Frontal cortex (tissue), 4 donors: ENCODE measurements around the gene CDH23. TPM values are rescaled to one million over a fixed set of nuclear protein-coding genes. Genes with fewer than 3 reads are reported as not detected.

Experiments
- DNase-seq, 2 donors: peaks; one replicate each; pipeline ENCODE4 v3.0.0; 2012; ENCODE audit warnings: low spot score in 2 of 2
- FAIRE-seq: peaks from 2 replicates; lab custom pipeline; 2012; peaks lifted over from hg19 to GRCh38; lab: Jason Lieb, UNC
- total RNA-seq: library from RNA; depleted of rRNA; stranded (reverse); fragments of >200 nt; gene quantifications from one replicate; pipeline ENCODE4 v1.2.3, GENCODE V29; 2014
- donor health status: control.
- donor health status: control.
- donor health status: control.

The CDH23 gene
- total RNA-seq, 1 donor from 2014 or later = 3.3 TPM

- FAIRE-seq (no peak), DNase-seq (no peak)
Measured at GRCh38 chr10:71656220-71656619, 259.5 kb downstream of the CDH23 start.

DNA sequence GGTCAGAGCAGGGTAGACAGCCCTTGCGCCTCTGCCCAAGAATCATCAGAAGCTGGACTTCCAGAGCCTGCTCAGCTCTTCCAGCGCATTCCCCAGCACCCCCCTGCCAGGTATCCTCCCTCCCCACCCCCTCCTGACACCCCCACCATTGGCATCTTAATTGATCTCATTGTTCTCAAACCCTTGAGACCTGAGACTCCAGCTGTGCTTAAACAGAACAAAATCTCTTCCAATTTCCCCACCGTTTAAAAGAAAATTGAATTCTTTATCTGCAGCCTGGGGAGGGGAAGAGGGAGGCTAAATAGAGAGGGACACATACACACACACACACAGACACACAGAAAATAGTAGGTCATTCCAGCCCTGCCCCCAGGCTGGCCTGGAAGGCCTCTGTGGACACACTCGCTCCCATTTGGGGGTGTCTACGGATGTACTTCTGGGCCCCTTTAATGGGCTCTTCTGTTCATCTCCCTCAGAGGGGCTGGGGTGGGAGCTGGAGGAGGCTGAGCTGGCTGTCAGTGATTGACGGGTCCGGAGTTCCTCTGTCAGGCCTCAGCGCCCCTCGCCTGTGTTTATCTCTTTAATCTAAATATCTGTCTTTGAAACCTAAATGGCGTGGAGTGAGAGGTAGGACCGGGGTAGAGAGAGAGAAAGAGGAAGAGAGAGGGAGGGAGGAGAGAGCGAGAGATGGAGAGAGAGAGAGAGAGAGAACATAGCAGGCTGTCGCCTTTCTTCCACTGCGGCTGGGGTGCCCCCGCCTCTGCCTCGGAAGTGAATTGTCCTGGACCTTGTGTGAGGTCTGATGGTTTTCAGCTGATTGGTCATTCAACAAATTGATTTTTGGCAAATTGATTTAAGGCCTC is 261.1 kb downstream of the CDH23 start:
- DNase-seq (no peak), FAIRE-seq (no peak)

GRCh38 chr10:71658467-71658745 is 261.7 kb downstream of the CDH23 start:
- FAIRE-seq (no peak), DNase-seq (no peak)

DNA sequence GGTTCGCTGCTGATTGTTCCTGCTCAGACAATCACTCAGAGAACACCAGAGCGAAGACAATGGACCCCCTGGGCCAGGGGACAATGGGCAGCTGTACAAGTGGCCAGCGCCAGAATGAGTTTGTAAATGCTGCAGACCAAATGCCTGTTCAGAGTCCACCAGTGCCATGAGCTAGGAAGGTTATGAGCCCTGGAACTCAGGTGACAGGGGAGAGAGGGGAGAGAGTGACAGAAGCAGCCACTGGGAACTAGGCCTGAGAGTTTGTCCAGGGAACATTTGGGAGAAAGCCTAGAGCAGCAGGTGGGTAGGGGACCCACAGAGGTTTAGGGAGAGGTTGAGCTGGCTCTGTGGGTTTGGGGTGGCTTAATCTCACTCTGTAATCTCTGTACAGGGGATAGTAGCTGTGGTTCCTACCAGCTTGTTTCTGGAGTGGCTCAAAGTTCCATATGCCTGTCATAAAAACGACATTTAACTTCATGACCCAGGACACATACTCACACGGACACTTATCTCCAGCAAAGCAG is 262.5 kb downstream of the CDH23 start:
- FAIRE-seq = no peak
- no peak for DNase-seq

GRCh38 chr10:71659737-71660136 is 263.0 kb downstream of the CDH23 start:
- FAIRE-seq (no peak), DNase-seq (no peak)

DNA sequence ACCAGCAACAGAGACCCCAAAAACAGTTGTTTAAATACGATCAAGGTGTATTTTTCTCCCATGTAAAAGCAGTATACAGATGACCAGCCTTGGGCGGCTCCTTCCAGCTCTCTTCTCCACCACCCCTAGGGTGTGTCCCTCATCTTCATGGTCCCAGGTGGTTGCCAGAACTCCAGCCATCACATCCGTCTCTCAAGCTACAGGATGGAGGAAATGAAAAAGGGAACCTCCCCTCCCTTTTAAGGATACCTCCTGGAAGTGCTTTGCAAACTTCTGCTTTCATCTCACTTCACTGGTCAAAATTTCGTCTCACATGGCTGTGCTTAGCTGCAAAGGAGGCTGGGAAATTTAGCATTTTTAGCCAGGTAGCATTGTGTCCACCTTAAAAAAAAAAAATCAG is 263.6 kb downstream of the CDH23 start:
- DNase-seq (no peak), FAIRE-seq (no peak)

GRCh38 chr10:71661060-71661622 is 264.4 kb downstream of the CDH23 start:
- no peak for DNase-seq
- no peak for FAIRE-seq

DNA sequence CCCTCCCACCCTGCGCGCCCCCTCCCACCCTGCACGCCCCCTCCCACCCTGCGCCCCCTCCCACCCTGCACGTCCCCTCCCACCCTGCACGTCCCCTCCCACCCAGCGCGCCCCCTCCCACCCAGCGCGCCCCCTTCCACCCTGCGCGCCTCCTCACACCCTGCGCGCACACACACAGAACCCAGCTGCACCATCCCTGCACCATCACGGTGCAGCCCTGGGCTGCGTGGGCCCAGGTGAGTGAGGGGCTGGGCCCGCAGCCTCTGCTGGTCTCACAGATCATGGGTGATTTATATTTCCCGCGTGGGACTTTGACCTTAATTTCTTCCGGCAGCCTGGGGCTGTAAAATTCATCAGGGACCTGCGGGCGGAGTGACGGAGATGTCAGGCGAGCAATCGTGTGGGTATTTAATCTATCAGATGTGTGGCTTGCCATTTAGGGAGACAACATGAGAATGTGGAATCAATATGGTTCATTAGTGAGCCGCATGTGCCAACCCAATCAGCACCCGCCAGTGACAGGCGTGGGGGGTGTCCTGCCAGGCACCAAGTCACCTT is 265.1 kb downstream of the CDH23 start:
- DNase-seq (no peak), FAIRE-seq (no peak)

DNA sequence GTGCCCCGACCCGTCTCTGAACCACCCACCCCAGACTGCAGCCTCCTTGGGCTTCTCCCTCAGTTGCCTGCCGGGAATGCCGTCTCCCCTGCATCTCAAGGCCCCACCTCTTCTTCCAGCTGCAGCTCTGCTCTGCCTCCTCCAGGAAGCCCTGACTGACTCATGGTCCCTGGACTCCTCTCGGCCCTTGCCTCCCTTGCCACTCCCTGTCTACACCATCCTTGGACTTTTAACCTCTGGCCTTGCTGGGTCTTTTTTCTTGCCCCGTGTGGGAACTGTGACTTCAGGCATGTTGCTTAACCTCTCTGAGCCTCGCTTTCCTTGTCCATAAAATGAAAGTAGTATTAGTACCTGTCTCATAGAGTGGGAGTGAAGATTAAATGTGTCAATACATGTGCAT is 266.6 kb downstream of the CDH23 start:
- DNase-seq (no peak), FAIRE-seq (no peak)

DNA sequence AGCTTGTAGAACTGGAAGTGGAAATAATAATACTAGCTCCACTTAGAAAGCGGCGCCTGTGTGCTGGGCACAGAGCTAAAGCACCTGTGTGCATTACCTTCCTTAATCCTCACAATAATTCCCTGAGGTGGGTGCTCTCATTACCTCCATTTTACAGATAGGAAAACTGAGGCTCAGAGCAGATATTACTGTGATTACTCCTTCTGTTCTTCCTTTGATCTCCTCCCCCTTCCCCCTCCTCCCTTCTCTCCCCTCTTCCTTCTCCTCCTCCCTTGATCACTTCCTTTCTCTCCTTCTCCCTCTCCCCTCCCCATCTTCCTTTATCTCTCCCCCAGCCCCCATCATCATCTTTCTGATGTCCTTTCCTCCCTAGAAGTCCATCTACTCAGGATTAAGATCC is 267.9 kb downstream of the CDH23 start:
- FAIRE-seq (no peak), DNase-seq (no peak)

DNA sequence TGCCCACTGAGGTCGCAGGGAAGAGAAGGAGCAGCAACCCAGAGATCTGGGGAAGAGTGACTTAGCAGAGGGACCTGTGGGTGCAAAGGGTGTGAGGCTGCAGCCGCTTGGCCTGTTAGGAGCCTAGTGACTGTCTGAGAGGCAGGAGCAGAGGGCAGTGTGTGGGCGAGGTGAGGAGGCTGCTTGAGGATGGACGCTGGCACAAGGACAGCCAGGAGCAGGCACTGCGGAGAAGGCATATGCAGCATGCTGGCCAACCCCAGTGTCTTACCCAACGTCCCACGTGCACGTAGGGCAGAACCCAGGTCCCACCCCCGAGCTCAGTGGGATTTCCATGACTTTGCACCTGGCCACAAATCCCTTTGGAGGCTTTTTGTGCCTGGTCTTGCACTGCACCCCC is 268.7 kb downstream of the CDH23 start:
- DNase-seq = no peak
- FAIRE-seq = no peak

- no peak for FAIRE-seq
- no peak for DNase-seq
Measured at GRCh38 chr10:71666639-71667386, 270.1 kb downstream of the CDH23 start.

- no peak for DNase-seq
- FAIRE-seq = no peak
Measured at GRCh38 chr10:71667387-71667752, 270.6 kb downstream of the CDH23 start.

- FAIRE-seq (no peak), DNase-seq (no peak)
Measured at GRCh38 chr10:71671994-71672946, 275.6 kb downstream of the CDH23 start.

- DNase-seq = no peak
- no peak for FAIRE-seq
Measured at GRCh38 chr10:71675295-71675970, 278.7 kb downstream of the CDH23 start.

GRCh38 chr10:71677261-71677660 is 280.5 kb downstream of the CDH23 start:
- DNase-seq (no peak), FAIRE-seq (no peak)

DNA sequence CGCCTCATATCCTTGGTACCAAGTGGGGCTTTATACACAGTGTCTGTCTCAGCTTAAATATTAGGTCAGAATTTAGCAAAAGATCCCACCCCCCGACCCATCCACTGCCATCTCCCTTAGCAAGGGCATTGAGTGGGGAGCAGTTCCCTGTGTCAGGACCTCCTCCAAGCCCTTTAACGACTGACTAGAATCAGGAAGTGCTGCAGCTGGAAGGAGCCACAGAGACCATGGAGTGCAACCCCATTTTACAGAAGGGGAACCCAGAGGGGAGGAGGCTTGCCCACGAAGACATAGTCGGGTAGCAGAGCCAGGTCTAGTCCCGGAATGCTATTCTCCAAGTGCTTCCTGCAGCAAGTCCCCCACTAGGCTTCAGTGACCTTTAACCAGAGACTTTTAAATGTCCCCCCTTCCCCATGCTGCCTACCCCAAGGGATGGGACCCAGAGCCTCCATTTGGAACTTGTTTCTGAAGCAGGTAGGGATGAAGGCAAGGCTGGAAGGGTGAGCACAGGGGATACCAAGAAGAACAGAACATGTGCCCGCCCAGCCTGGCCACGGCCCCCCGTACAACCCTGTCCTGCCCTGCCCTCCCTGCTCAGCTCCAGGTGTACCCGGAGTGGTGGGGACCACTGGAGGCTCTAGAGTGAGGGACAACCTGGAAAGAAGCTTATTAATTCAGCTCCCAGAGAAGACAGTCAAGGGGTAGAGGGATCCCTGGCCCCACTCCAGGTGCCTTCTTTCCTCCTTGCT is 281.5 kb downstream of the CDH23 start:
- DNase-seq (no peak), FAIRE-seq (no peak)

DNA sequence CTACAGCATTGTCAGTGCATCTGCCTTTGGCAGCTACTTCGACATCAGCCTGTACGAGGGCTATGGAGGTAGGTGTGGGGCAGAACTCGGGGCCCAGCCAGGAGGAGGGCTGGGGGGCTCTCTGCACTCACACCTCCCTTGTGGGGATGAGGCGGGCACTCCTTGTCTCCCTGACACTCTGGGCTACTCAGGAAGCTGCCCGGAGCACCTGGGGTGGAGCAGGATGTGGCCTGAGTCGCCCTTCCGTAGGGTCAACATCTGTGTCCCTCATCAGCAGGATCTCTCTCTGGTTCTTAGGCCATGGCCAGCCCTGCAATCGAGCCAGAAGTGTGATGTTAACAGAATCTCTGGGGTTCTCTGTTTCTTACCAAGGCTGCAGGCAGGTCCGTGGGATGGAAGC is 282.7 kb downstream of the CDH23 start:
- FAIRE-seq = no peak

More for the DNA sequence above, 282.7 kb downstream of the CDH23 start:
- DNase-seq = no peak
